Ishikawa (cell line): ENCODE results near the gene LURAP1L.

Experiments
- CEBPB ChIP-seq: IDR thresholded peaks from 2 replicates; pipeline ENCODE4 v1.6.1; 2012
- CREB1 ChIP-seq: IDR thresholded peaks from 2 replicates; pipeline ENCODE4 v1.6.1; 2012; ENCODE audit warnings: low read depth
- EGR1 ChIP-seq: IDR thresholded peaks from 2 replicates; pipeline ENCODE4 v1.6.1; 2012
- EP300 ChIP-seq: IDR thresholded peaks from 2 replicates; pipeline ENCODE4 v1.6.1; 2012; ENCODE audit warnings: borderline replicate concordance
- FOXM1 ChIP-seq: IDR thresholded peaks from 2 replicates; pipeline ENCODE4 v1.6.1; 2012; ENCODE audit warnings: low read depth, borderline replicate concordance
- MAX ChIP-seq: IDR thresholded peaks from 2 replicates; pipeline ENCODE4 v1.6.1; 2012
- NFIC ChIP-seq: IDR thresholded peaks from 2 replicates; pipeline ENCODE4 v1.6.1; 2012
- RAD21 ChIP-seq: IDR thresholded peaks from 2 replicates; pipeline ENCODE4 v1.6.1; 2012; ENCODE audit warnings: low read depth
- REST ChIP-seq: IDR thresholded peaks from 2 replicates; pipeline ENCODE4 v1.6.1; 2012; ENCODE audit warnings: low read depth, mild to moderate bottlenecking
- TAF1 ChIP-seq: IDR thresholded peaks from 2 replicates; pipeline ENCODE4 v1.6.1; 2012; ENCODE audit warnings: low read depth, mild to moderate bottlenecking
- TCF12 ChIP-seq: IDR thresholded peaks from 2 replicates; pipeline ENCODE4 v1.6.1; 2012; ENCODE audit warnings: low read depth
- TEAD4 ChIP-seq: IDR thresholded peaks from 2 replicates; pipeline ENCODE4 v1.6.1; 2012
- USF1 ChIP-seq: IDR thresholded peaks from 2 replicates; pipeline ENCODE4 v1.6.1; 2012
- YY1 ChIP-seq: IDR thresholded peaks from 2 replicates; pipeline ENCODE4 v1.6.1; 2012; ENCODE audit warnings: low read depth
- ZBTB7A ChIP-seq: IDR thresholded peaks from 2 replicates; pipeline ENCODE4 v1.6.1; 2012; ENCODE audit warnings: low read depth

Gene LURAP1L

GRCh38 chr9:12855066-12855465 is 80.2 kb downstream of the LURAP1L start:
- no peak for TF ChIP-seq CREB1
- TF ChIP-seq RAD21 = no peak
- no peak for TF ChIP-seq CEBPB
- TF ChIP-seq EP300 = no peak
- no peak for TF ChIP-seq TAF1
- TF ChIP-seq YY1 = no peak
- TF ChIP-seq FOXM1 = no peak

GRCh38 chr9:12856603-12857002 is 81.8 kb downstream of the LURAP1L start:
- TF ChIP-seq NFIC (no peak), USF1 (no peak), CEBPB (no peak), EGR1 (no peak), TCF12 (no peak)

- TF ChIP-seq EP300 (no peak), TAF1 (no peak), CEBPB (peak; percentile 30; the same call in 1 of the 2 replicates), RAD21 (no peak), USF1 (no peak)
Measured at GRCh38 chr9:12859704-12860251, 85.0 kb downstream of the LURAP1L start.

- TF ChIP-seq CREB1 = no peak
- TF ChIP-seq ZBTB7A = no peak
- TF ChIP-seq EGR1 = no peak
- TF ChIP-seq TEAD4 = no peak
- TF ChIP-seq MAX = no peak
- TF ChIP-seq TCF12 = no peak
- no peak for TF ChIP-seq EP300
- TF ChIP-seq USF1 = no peak
- no peak for TF ChIP-seq CEBPB
- TF ChIP-seq REST = no peak
- no peak for TF ChIP-seq RAD21
- no peak for TF ChIP-seq TAF1
- TF ChIP-seq FOXM1 = no peak
- TF ChIP-seq NFIC = no peak
- TF ChIP-seq YY1 = no peak
Measured at GRCh38 chr9:12860998-12861397, 86.2 kb downstream of the LURAP1L start.

GRCh38 chr9:12862611-12863410 is 88.0 kb downstream of the LURAP1L start:
- no peak for TF ChIP-seq REST
- no peak for TF ChIP-seq MAX
- TF ChIP-seq EGR1 = no peak
- TF ChIP-seq TCF12 = no peak
- no peak for TF ChIP-seq RAD21
- no peak for TF ChIP-seq ZBTB7A
- no peak for TF ChIP-seq TEAD4
- TF ChIP-seq EP300 = no peak
- no peak for TF ChIP-seq CREB1
- no peak for TF ChIP-seq TAF1
- TF ChIP-seq YY1 = no peak
- TF ChIP-seq USF1 = no peak
- no peak for TF ChIP-seq CEBPB
- TF ChIP-seq FOXM1 = no peak
- TF ChIP-seq NFIC = no peak
